Stimulated activated CD8-positive, alpha-beta memory T cell treated with anti-CD3 and anti-CD28 coated beads, Interleukin-4, amount 100 ng/mL, for 1 hour (primary cell): ENCODE data around the gene ADAMTS2.

Experiments
- DNase-seq, 2 donors: peaks; one replicate each; pipeline ENCODE4 v3.0.0-alpha.2; 2020; ENCODE audit warnings: low read depth in 2 of 2, low spot score in 1 of 2

Gene ADAMTS2

GRCh38 chr5:179343719-179344430, 1.4 kb downstream of the ADAMTS2 start:
- no peak for DNase-seq

DNA sequence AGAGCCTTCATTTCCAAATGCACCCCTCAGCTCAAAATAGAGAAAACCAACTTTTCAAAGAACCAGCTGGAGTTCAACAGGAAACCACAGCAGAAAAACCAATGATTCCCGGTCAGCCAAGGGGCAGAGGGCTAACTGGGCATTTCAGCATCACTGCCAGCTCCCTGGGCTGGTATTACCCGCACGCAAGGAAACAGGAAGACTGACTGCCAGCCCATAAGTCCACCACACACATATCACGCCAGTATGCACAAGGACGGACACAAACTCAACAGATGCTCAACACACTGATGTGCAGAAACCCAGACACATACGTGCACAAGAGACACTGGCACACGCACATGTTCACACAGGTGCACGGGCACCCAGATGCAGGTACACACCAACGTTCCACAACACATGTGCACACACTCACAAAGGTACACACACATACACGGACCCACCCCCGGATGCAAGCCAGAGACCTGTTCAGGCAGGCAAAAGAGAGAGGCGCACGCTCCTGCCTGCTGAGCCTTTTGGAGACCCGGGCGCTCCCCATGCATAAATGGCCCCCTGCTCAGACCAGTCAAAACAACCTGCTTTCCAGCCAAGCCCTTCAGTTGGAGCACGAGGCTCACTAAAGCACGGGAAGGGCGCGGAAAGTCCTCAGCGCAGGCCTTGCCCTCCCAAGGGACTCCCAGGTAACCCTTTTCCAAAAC, 2.1 kb downstream of the ADAMTS2 start:
- DNase-seq, result no peak

GRCh38 chr5:179342577-179342976, 2.7 kb downstream of the ADAMTS2 start:
- DNase-seq, result no peak

- no peak for DNase-seq
Measured at GRCh38 chr5:179340465-179340864, 4.8 kb downstream of the ADAMTS2 start.

DNA sequence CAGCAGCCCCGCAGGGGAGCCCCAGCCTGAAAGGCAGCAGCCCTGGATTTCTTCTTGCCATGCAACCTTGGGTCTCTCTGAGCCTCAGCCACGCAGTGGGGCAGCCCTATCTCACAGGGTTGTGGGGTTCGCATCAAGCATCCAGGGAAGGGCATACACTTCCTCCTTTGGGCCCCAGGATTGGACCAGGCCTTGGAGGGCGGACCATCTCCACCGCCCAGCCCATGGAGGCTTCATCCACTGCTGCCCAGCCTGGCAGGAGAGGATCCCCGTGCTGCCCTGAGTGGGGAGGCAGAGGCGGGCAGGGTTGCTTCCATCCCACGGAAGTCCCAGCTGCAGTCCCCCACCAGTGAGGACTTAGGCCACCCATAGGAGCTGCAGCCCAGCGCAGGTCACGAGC, 5.3 kb downstream of the ADAMTS2 start:
- no peak for DNase-seq

DNA sequence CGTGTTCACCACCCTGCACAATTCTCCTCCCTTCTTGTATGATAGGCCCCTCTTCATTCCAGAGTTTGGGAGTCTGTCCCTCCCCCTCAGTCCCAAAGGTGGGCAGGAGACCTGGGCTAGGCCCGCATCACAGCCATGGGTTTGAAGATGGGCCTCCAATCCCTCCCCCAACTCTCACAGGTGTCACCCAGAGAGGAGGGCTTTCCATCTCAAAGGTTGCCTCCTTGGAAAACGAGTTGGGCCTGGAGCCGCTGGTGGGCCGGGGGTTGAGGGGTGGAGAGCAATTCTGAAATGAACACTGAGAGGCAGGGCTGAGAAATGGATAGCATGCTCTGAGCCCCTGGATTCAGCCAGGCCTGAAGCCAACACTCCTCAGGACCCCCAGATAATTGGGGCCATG, 6.2 kb downstream of the ADAMTS2 start:
- no peak for DNase-seq

DNA sequence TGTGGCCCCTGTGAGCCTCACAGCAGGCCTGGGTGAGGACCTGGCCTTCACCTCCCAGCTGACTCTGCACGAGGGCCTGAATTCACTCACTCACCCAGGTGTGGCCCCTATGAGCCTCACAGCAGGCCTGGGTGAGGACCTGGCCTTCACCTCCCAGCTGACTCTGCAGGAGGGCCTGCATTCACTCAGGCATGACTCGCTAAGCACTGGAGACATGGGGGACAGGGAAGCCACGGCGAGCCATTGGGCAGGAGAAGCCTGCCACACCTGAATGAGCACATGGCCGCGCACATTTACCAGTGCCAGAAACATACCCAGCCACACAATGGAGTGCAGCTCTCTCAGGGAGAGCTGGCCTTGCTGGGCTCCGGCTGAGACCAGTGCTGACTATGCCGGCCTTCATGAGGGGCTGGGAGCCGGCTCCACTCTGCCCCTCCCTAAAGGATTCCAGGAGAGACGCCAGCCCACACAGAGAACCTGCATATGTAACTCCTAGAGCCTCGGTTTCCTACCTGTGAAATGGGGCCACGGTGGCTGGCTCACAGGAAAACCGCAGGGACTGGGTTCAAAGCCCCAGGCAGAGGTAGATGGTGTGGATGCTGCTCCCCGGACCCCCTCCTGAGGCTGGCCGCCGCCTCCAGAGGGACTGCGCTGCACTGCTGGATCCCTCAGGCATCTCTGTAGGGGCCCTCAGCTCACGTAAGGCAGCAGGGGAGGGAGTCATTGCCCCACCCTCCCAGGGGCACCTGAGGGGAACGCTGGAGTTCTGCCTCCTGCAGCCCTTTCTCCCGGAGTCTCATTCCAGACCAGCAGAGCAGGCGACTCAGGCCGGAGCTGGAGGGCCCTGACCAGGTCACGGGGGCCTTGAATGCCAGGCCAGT, 7.2 kb downstream of the ADAMTS2 start:
- no peak for DNase-seq

GRCh38 chr5:179336871-179337795, 8.1 kb downstream of the ADAMTS2 start:
- DNase-seq, result no peak

DNA sequence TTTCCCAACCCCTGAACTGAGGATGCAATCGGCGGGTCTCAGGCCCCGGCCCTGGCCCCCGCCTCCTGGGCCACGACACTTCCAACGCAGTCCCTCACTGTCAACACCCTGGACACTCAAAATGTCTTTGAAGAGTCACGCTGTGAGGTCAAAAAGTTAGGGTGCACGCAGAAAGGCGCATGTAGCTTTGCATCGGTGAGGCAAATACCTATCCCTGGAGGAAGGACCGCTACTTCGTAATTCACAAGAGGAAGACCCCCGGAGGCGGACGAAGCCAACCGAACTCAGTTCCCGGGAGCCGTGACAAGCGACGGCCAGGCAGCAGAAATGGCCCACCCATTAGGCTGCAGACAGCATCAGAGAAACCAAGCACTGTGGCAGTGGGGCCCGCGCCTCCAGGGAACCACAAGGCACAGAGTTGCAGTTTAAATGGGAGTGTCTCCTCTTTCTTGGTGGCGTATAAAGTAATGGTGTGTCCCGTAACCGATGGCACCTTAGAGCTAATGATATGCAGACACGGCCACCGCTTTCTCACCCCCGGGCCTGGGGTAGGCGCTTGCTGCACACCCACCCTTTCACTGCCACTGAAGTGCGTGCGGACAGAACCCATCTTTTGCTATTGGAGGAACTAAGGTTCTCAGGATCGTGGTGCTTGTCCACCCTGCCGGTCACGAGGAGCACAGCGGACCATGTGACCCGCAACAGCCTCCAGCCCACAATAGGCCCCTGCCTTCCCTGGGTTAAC, 9.0 kb downstream of the ADAMTS2 start:
- DNase-seq, result no peak

- no peak for DNase-seq
Measured at GRCh38 chr5:179333796-179334761, 11.2 kb downstream of the ADAMTS2 start.

GRCh38 chr5:179332741-179333290, 12.4 kb downstream of the ADAMTS2 start:
- DNase-seq, result no peak

DNA sequence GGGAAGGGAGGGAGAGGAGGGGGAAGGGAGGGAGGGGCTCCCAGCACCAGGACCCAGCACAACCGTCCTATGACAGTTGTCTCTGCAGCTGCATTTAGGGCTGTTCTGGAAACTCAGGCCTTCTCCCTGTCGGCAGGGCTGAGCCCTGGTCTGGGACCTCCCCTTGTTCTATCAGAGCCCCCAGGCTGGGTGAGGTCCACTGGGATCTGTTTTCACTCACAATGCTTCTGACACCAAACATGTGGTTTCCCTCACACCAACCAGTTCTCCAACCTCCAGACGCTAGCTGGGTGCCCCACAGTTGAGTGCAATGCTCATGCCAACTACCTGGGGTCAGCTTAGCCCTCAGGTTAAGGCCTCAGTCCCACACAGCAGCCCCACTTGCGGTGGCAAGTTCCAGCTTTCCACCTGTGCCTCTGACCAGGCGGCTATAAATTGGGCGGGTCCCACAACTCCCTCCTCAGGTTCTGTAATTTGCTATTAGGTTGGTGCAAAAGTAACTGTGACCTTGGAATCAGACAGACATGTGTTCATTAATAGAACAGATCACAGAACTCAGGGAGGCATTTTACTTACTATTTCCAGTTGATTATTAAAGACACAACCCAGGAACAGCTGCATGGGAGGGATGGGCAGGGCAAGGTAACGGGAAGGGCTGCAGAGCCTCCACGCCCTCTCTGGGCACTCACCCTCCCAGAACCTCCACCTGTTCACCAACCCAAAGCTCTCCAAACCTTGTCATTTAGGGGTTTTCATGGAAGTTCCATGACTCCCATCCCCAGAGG, 13.5 kb downstream of the ADAMTS2 start:
- no peak for DNase-seq

DNA sequence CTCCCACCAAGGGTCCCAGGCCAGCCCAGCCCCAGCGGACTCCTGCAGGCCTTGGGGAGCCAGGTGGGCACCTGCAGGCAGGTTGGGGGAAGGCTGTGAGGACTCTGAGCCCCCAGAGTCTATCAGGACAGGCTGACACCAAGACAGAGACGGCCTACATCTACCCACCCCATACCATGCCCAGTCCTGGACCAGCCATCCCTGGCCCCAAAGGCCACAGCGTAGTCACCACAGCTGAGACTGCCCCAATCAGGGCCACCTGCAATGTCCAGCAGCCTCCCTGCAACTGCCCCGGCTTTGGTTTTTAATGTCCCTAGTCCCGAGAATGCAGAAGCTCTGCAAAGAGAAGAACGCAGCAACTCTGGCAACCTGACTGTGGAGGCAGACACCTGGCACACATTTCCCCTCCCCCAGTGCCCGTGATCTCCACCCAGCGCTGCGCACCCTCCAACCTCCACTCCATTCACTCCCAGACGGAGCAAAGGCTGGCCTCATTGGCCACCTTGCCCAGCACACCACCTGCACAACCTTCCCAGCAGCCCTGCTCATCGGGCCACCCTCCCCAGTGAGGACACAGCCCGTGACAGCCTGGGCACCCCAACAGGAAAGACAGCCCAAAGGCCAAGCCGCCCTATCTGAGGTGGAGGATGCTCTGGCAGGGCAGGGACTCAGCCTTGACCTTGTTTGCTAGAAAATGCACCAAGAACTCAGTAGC, 14.9 kb downstream of the ADAMTS2 start:
- no peak for DNase-seq

DNA sequence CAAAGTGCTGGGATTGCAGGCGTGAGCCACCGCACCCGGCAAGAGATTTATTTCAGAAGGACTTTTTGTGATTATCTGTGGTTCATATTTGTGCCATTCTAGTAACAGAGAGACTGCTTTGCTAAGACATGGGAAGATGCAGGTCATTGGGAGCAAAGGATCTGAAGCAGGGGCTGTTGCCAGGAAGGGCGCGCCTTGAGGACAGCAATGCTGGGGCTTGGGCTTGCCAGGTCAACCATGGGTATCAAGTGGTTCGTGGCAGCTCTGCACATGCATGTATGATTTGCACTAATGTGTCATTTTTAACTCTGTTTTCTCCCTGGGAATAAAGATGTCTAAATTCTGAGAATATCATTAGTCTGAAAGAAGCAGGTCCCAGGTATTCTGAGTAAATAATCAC, 17.0 kb downstream of the ADAMTS2 start:
- DNase-seq, result no peak

DNA sequence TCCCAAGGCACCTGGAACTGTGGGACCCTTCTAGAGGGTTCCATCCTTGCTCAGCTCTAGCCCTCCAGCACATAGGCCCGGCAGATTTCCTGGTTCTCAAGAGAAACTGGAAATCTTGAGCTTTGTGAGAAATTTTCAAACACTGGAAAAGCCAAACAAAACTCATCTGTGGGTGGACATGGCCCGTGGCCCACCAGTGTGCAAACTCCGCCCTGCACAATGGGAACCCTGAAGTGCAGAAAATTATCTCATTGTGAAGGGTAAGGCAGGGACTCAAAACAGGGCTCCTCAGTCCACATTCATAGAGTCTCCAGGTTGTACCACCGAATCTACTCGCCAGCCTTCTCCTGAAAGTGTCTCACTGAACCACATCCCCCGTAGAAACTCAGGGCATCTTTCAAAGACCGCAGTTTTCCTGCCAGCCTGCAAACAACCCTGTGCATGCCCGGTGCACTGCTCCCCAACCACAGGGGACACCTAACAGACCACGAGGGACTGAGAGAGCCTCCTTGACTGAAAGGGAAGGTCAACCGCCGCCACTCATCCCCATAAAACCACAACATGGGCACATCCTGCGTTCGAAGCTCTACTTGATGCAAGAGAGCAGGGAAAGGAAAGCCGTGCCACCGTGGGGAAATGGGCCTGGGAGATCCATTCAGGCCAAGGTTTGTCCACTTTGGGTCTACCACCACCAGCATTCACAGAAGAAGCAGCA, 18.1 kb downstream of the ADAMTS2 start:
- no peak for DNase-seq

DNA sequence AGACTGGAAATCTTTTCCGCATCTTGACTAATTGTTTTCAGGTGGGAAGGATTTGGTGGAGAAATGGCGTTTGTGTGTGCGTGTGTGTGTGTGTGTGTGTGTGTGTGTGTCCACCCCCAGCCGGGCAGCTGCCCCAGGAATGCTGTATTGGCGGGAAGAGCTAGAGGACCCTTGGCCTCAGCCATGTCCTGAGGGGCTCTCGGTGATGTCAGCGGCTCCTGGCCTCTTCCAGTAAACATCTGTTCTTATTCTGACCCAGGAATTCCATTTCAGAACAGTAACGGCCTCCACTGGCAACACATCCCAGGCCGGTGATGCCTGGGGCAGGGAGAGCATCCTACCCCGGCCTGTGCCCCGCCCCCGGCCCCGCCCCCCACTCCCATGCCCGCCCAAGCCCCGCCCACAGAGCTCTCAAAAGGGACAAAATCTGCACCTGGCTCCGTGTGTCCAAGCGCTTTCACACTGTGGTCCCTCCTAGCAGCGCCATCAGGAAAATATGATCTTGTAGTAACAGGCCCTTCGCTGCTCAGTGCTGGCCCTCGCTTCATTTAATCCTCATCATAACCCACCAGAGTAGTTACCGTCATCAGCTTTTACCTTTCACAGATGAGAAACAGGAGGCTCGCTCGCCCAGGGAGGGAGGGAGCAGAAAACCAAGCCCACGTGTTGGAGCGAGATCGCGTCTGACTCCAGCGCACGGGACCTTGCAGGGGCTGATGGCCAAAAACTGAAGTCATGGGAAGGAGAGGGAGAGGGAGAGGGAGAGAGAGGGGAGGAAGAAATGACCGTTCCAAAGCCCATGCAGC, 18.9 kb downstream of the ADAMTS2 start:
- DNase-seq, result no peak
